ENCODE data around the gene PRELID2.

GRCh38 chr5:145826895-145827674 lies 8.1 kb downstream of the PRELID2 start:
- no peak for TF ChIP-seq RNF2 (IDR thresholded peaks at IDR 0.05; ENCODE audit: borderline replicate concordance, low read depth)
- TF ChIP-seq USF2 (IDR thresholded peaks at IDR 0.05) = no peak
- no peak for TF ChIP-seq POLR2A (IDR thresholded peaks at IDR 0.05; ENCODE audit: low read length)
- TF ChIP-seq, protein P1, sequence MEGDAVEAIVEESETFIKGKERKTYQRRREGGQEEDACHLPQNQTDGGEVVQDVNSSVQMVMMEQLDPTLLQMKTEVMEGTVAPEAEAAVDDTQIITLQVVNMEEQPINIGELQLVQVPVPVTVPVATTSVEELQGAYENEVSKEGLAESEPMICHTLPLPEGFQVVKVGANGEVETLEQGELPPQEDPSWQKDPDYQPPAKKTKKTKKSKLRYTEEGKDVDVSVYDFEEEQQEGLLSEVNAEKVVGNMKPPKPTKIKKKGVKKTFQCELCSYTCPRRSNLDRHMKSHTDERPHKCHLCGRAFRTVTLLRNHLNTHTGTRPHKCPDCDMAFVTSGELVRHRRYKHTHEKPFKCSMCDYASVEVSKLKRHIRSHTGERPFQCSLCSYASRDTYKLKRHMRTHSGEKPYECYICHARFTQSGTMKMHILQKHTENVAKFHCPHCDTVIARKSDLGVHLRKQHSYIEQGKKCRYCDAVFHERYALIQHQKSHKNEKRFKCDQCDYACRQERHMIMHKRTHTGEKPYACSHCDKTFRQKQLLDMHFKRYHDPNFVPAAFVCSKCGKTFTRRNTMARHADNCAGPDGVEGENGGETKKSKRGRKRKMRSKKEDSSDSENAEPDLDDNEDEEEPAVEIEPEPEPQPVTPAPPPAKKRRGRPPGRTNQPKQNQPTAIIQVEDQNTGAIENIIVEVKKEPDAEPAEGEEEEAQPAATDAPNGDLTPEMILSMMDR (IDR thresholded peaks at IDR 0.05) = no peak

All from A549 (cell line).